H1 (cell line): Measurements from ENCODE around the gene CXCL11. TPM values are rescaled to one million over a fixed set of nuclear protein-coding genes. Genes with fewer than 3 reads are reported as not detected.

ENCODE experiments used
- CTCF ChIA-PET: fragments of 300-600 bp; sonication (Branson Sonifier 250); formaldehyde crosslinking; loops from one replicate; lab custom pipeline; 2021; ENCODE audit not compliant: partially characterized antibody; lab: Charles Lee
- POLR2A ChIA-PET: fragments of 300-600 bp; sonication (Branson Sonifier 250); formaldehyde crosslinking; loops from one replicate; lab custom pipeline; 2021; ENCODE audit warnings: inconsistent platforms; ENCODE audit not compliant: partially characterized antibody; lab: Charles Lee
- DNase-seq, 2 experiments: peaks; one replicate each; pipeline versions ENCODE4 v3.0.0 to v3.0.0-alpha.2; 2010 to 2022; ENCODE audit warnings: low spot score in 2 of 2, low read depth in 1 of 2, mixed read lengths in 1 of 2
- FAIRE-seq: peaks from 2 replicates; lab custom pipeline; 2011; peaks lifted over from hg19 to GRCh38; lab: Jason Lieb, UNC
- H2AFZ ChIP-seq: 2 replicates; pipeline ENCODE4 v1.8.1; 2012; ENCODE audit warnings: low read length, inconsistent platforms
- H2AK5ac ChIP-seq: 2 replicates; pipeline ENCODE4 v1.6.1; 2013; ENCODE audit warnings: low read depth, low read length
- H2BK120ac ChIP-seq: replicated peaks from 2 replicates; pipeline ENCODE3; 2013; ENCODE audit warnings: low read depth, low read length, inconsistent platforms
- H2BK12ac ChIP-seq: 2 replicates; pipeline ENCODE4 v1.6.1; 2013; ENCODE audit warnings: low read depth, low read length
- H2BK15ac ChIP-seq: 2 replicates; pipeline ENCODE4 v1.6.1; 2013; ENCODE audit warnings: low read length
- H2BK20ac ChIP-seq: 2 replicates; pipeline ENCODE4 v1.6.1; 2013; ENCODE audit warnings: low read length
- H2BK5ac ChIP-seq: 2 replicates; pipeline ENCODE4 v1.6.1; 2013; ENCODE audit warnings: low read depth, low read length
- H3K14ac ChIP-seq: 2 replicates; pipeline ENCODE4 v1.6.1; 2013; ENCODE audit warnings: inconsistent platforms; ENCODE audit not compliant: insufficient read length
- H3K18ac ChIP-seq: 2 replicates; pipeline ENCODE4 v1.6.1; 2013; ENCODE audit warnings: low read length; ENCODE audit errors: extremely low read depth
- H3K23ac ChIP-seq: 2 replicates; pipeline ENCODE4 v1.6.1; 2013; ENCODE audit warnings: inconsistent platforms; ENCODE audit not compliant: insufficient read length
- H3K23me2 ChIP-seq: 2 replicates; pipeline ENCODE4 v1.6.1; 2013; ENCODE audit warnings: low read depth, low read length
- H3K27ac ChIP-seq: 2 replicates; pipeline ENCODE4 v1.6.1; 2011; ENCODE audit warnings: low read depth, low read length, inconsistent platforms
- H3K27me3 ChIP-seq, 4 experiments: replicated peaks in 1 of 4; 1 replicate in 1 of 4; 2 replicates in 3 of 4; pipeline versions ENCODE4 v1.6.1 to v1.8.1; 2011 to 2013; ENCODE audit warnings: low read length in 3 of 4, mild to moderate bottlenecking in 3 of 4, inconsistent platforms in 2 of 4, mixed read lengths in 2 of 4, moderate library complexity in 1 of 4; ENCODE audit not compliant: control insufficient read depth in 3 of 4, insufficient read depth in 3 of 4; ENCODE audit errors: extremely low read depth in 1 of 4
- H3K36me3 ChIP-seq, 4 experiments: 2 replicates each; pipeline versions ENCODE4 v1.6.1 to v1.8.1; 2011 to 2013; ENCODE audit warnings: mild to moderate bottlenecking in 4 of 4, low read length in 3 of 4, moderate library complexity in 2 of 4, control low read depth in 1 of 4, inconsistent platforms in 1 of 4; ENCODE audit not compliant: insufficient read depth in 4 of 4, control insufficient read depth in 2 of 4
- H3K4ac ChIP-seq: replicated peaks from 2 replicates; pipeline ENCODE3; 2013; ENCODE audit warnings: low read length, low read depth, mixed read lengths, inconsistent platforms; ENCODE audit not compliant: insufficient read length
- H3K4me1 ChIP-seq, 4 experiments: replicated peaks in 1 of 4; 1 replicate in 1 of 4; 2 replicates in 3 of 4; pipeline versions ENCODE4 v1.6.1 to v1.8.1; 2011 to 2013; ENCODE audit warnings: low read length in 3 of 4, inconsistent platforms in 2 of 4, mixed read lengths in 1 of 4; ENCODE audit not compliant: insufficient read depth in 4 of 4, control insufficient read depth in 3 of 4
- H3K4me2 ChIP-seq, 2 experiments: 2 replicates each; pipeline versions ENCODE4 v1.6.1 to v1.8.1; 2011 to 2013; ENCODE audit warnings: low read depth in 2 of 2, low read length in 2 of 2, control low read depth in 1 of 2, inconsistent platforms in 1 of 2, mild to moderate bottlenecking in 1 of 2; ENCODE audit not compliant: insufficient read depth in 1 of 2
- H3K4me3 ChIP-seq, 4 experiments: fragments of 200-600, 300-600 bp in 1 of 4; sonication (generic), shearing (Covaris generic), sonication (Bioruptor Twin) in 1 of 4; 2 replicates each; pipeline versions ENCODE4 v1.5.1 to v1.8.1; 2011 to 2016; ENCODE audit warnings: low read length in 4 of 4, low read depth in 3 of 4, control low read depth in 2 of 4, inconsistent platforms in 2 of 4, mild to moderate bottlenecking in 2 of 4, mixed read lengths in 1 of 4, moderate library complexity in 1 of 4; ENCODE audit not compliant: insufficient read depth in 2 of 4; ENCODE audit errors: extremely low read depth in 1 of 4
- H3K56ac ChIP-seq: replicated peaks from 2 replicates; pipeline ENCODE3; 2013; ENCODE audit warnings: low read depth, mild to moderate bottlenecking, mixed read lengths, low read length, inconsistent platforms; ENCODE audit not compliant: insufficient read length
- H3K79me1 ChIP-seq: 2 replicates; pipeline ENCODE4 v1.6.1; 2013; ENCODE audit warnings: low read depth, low read length, control low read depth
- H3K79me2 ChIP-seq, 2 experiments: 2 replicates each; pipeline versions ENCODE4 v1.6.1 to v1.8.1; 2012 to 2013; ENCODE audit warnings: low read length in 2 of 2, mild to moderate bottlenecking in 2 of 2, inconsistent platforms in 1 of 2; ENCODE audit not compliant: insufficient read depth in 2 of 2, control insufficient read depth in 1 of 2
- H3K9ac ChIP-seq, 4 experiments: replicated peaks in 1 of 4; 1 replicate in 1 of 4; 2 replicates in 3 of 4; pipeline versions ENCODE4 v1.6.1 to v1.8.1; 2011 to 2013; ENCODE audit warnings: low read depth in 3 of 4, low read length in 3 of 4, control low read depth in 2 of 4, mild to moderate bottlenecking in 2 of 4, moderate library complexity in 2 of 4, inconsistent platforms in 1 of 4; ENCODE audit errors: extremely low read depth in 1 of 4
- H3K9me3 ChIP-seq, 2 experiments: 2 replicates each; pipeline versions ENCODE4 v1.6.1 to v1.8.1; 2012 to 2013; ENCODE audit warnings: mild to moderate bottlenecking in 2 of 2, moderate library complexity in 2 of 2, control low read depth in 1 of 2, inconsistent platforms in 1 of 2, low read depth in 1 of 2, low read length in 1 of 2, mixed read lengths in 1 of 2; ENCODE audit not compliant: insufficient read depth in 2 of 2
- H4K20me1 ChIP-seq, 2 experiments: replicated peaks in 1 of 2; 2 replicates each; pipeline versions ENCODE3 to v1.8.1; 2011 to 2013; ENCODE audit warnings: inconsistent platforms in 2 of 2, low read length in 2 of 2, mild to moderate bottlenecking in 1 of 2; ENCODE audit not compliant: insufficient read depth in 2 of 2, control insufficient read depth in 1 of 2
- H4K5ac ChIP-seq: 2 replicates; pipeline ENCODE4 v1.6.1; 2013; ENCODE audit warnings: low read length, low read depth, mixed read lengths, inconsistent platforms; ENCODE audit not compliant: insufficient read length
- H4K8ac ChIP-seq: 2 replicates; pipeline ENCODE4 v1.8.0; 2013; ENCODE audit warnings: mild to moderate bottlenecking, moderate library complexity, low read length, inconsistent platforms; ENCODE audit not compliant: insufficient read depth; ENCODE audit errors: extremely low read depth
- H4K91ac ChIP-seq: replicated peaks from 2 replicates; pipeline ENCODE3; 2013; ENCODE audit warnings: low read length, mixed read lengths, inconsistent platforms; ENCODE audit not compliant: insufficient read length
- CTBP2 ChIP-seq: IDR thresholded peaks from 2 replicates; pipeline ENCODE4 v1.7.0; 2011; ENCODE audit warnings: borderline replicate concordance, mild to moderate bottlenecking, moderate library complexity, mixed read lengths, low read length; ENCODE audit not compliant: insufficient read depth, insufficient read length
- E2F6 ChIP-seq: IDR thresholded peaks from 2 replicates; pipeline ENCODE4 v1.6.1; 2012; ENCODE audit warnings: inconsistent platforms
- EZH2 ChIP-seq: fragments of 200-600 bp; sonication (generic); IDR thresholded peaks from 2 replicates; pipeline ENCODE4 v1.7.1; 2012; ENCODE audit warnings: low read depth, mild to moderate bottlenecking, moderate library complexity, low read length, inconsistent platforms; ENCODE audit not compliant: severe bottlenecking
- GABPA ChIP-seq: IDR thresholded peaks from 2 replicates; pipeline ENCODE4 v1.6.1; 2011; ENCODE audit warnings: mild to moderate bottlenecking, low read length, moderate library complexity, borderline replicate concordance; ENCODE audit not compliant: insufficient read depth
- HDAC6 ChIP-seq: IDR thresholded peaks from one replicate; pipeline ENCODE4 v1.7.1; 2012; ENCODE audit warnings: low read depth, mild to moderate bottlenecking, inconsistent platforms, low read length, moderate library complexity
- POU5F1 ChIP-seq: IDR thresholded peaks from 2 replicates; pipeline ENCODE4 v1.6.1; 2011; ENCODE audit warnings: low read depth, mild to moderate bottlenecking, low read length, moderate library complexity
- RFX5 ChIP-seq: IDR thresholded peaks from 2 replicates; pipeline ENCODE4 v1.6.1; 2011; ENCODE audit warnings: low read depth, low read length, improper control_type of control experiment, borderline replicate concordance
- SIRT6 ChIP-seq: IDR thresholded peaks from one replicate; pipeline ENCODE4 v1.7.1; 2012; ENCODE audit warnings: low read length, inconsistent platforms
- SIX5 ChIP-seq: IDR thresholded peaks from 2 replicates; pipeline ENCODE4 v1.6.1; 2011; ENCODE audit warnings: mild to moderate bottlenecking, low read depth, low read length
- SP2 ChIP-seq: IDR thresholded peaks from 2 replicates; pipeline ENCODE4 v1.6.1; 2012; ENCODE audit warnings: mild to moderate bottlenecking, low read length, inconsistent platforms
- TAF1 ChIP-seq: IDR thresholded peaks from 2 replicates; pipeline ENCODE4 v1.6.1; 2011; ENCODE audit warnings: mild to moderate bottlenecking, low read depth, low read length
- TBP ChIP-seq: IDR thresholded peaks from 2 replicates; pipeline ENCODE4 v1.6.1; 2011; ENCODE audit warnings: low read depth, low read length, improper control_type of control experiment
- TCF12 ChIP-seq: IDR thresholded peaks from 2 replicates; pipeline ENCODE4 v1.6.1; 2011; ENCODE audit warnings: low read depth, mild to moderate bottlenecking, low read length
- USF2 ChIP-seq: IDR thresholded peaks from 2 replicates; pipeline ENCODE4 v1.6.1; 2011; ENCODE audit warnings: low read length, improper control_type of control experiment
- WGBS, 2 experiments: shearing (Covaris generic) in 1 of 2; methylation state at CpG; one replicate each; pipeline versions ENCODE4 v1.1.6 to v1.1.7; 2013 to 2015; ENCODE audit warnings: low lambda C conversion rate in 2 of 2, mixed read lengths in 2 of 2, inconsistent platforms in 1 of 2, low coverage in 1 of 2, missing lambda C conversion rate in 1 of 2; ENCODE audit not compliant: insufficient replicate concordance in 2 of 2, insufficient coverage in 1 of 2, insufficient read length in 1 of 2; ENCODE audit errors: extremely low coverage in 1 of 2, missing lambda C conversion rate in 1 of 2; 5-methylcytosine and 5-hydroxymethylcytosine counted together
- polyA plus RNA-seq, 7 experiments: library from polyadenylated mRNA; depleted of rRNA in 3 of 7; stranded (reverse) in 5 of 7; unstranded in 2 of 7; fragments of >200 nt in 5 of 7; fragments of 200-250 nt in 2 of 7; gene quantifications; 1 replicate in 5 of 7; 2 replicates in 1 of 7; 4 replicates in 1 of 7; pipeline versions ENCODE4 v1.2.1 to v1.2.3, GENCODE V29; 2011 to 2013; ENCODE audit warnings: missing spikeins in 2 of 7, mixed read lengths in 2 of 7
- total RNA-seq: library from RNA; stranded (reverse); fragmentation: NEBNext Ultra II Directional; extraction: Animal tissue kit (Norgen Biotek cat#: 25700); gene quantifications from 2 replicates; pipeline ENCODE4 v1.2.1, GENCODE V29; 2021

The CXCL11 gene
- total and polyA plus RNA-seq, 2 of the 8 experiments (the other 6 are each of a cell fraction or from before 2014, with no cell fraction given) = 0.18 TPM; not detected in 1

- DNase-seq (no peak), FAIRE-seq (no peak)
- Histone ChIP-seq H3K23me2 (no peaks in the 10 kb centered on the region), H3K18ac (no peak overlapping the region), H3K79me2 (no peaks in the 10 kb centered on the region), H3K9ac (no peak overlapping the region), H3K4me3 (no peak overlapping the region), H2AK5ac (no peak overlapping the region), H3K27ac (no peak overlapping the region), H4K8ac (no peak overlapping the region), H3K23ac (no peak overlapping the region), H3K9me3 (no peaks in the 10 kb centered on the region), H3K56ac (no peak overlapping the region), H4K5ac (no peak overlapping the region), H3K4ac (no peak overlapping the region), H3K4me1 (no peaks in the 10 kb centered on the region), H4K91ac (no peak overlapping the region), H2BK120ac (no peak overlapping the region), H3K4me2 (no peak overlapping the region), H2BK20ac (no peak overlapping the region), H2BK5ac (no peak overlapping the region), H3K14ac (no peak overlapping the region), H3K36me3 (no peaks in the 10 kb centered on the region), H4K20me1 (no peaks in the 10 kb centered on the region), H3K79me1 (no peaks in the 10 kb centered on the region), H2AFZ (no peak overlapping the region), H3K27me3 (no peaks in the 10 kb centered on the region), H2BK12ac (no peak overlapping the region), H2BK15ac (no peak overlapping the region)
- ChIA-PET POLR2A (no interaction called here), CTCF (interaction anchor here (1.4 kb wide), 1 partner anchor 15 kb away, joined by 4 read pairs; no protein-coding TSS in a partner anchor)
- WGBS, 2 experiments = 85% methylated on average over 4 of the region's 4 CpGs; no CpG with 5 or more reads in 1 of the 2 experiments
- TF ChIP-seq POU5F1 (no peak), TCF12 (no peak), SIX5 (no peak), TBP (no peak), SIRT6 (no peak), HDAC6 (no peak), TAF1 (no peak), GABPA (no peak), E2F6 (no peak), SP2 (no peak), USF2 (no peak), CTBP2 (no peak), EZH2 (no peak), RFX5 (no peak)
Observed at GRCh38 chr4:76022031-76022430, 13.8 kb downstream of the CXCL11 start.
